NB4 (cell line): ENCODE data around the gene TENM4.

Source experiments
- CTCF ChIP-seq: IDR thresholded peaks from one replicate; pipeline ENCODE4 v1.5.1; 2012; ENCODE audit warnings: low read depth, low read length
- MYC ChIP-seq: IDR thresholded peaks from 2 replicates; pipeline ENCODE4 v1.6.1; 2011; ENCODE audit warnings: low read depth, low read length
- POLR2A ChIP-seq: IDR thresholded peaks from 2 replicates; pipeline ENCODE4 v1.6.1; 2011; ENCODE audit warnings: mild to moderate bottlenecking; ENCODE audit not compliant: insufficient read length; ENCODE audit errors: extremely low read depth

- TF ChIP-seq CTCF, result no peak
- no peak for TF ChIP-seq MYC
- no peak for TF ChIP-seq POLR2A
Measured at GRCh38 chr11:78893996-78894395, 546.8 kb downstream of the TENM4 start.
